CD4-positive, alpha-beta T cell treated with Interleukin-2 at 100 ng/mL for 4 hours (primary cell): ENCODE measurements around the gene OR10H3.
"Not testable (repeated sequence)": the region's sequence is repeated elsewhere in the genome, so short reads cannot be mapped to it uniquely, and the experiment has no call there.

Experiments used
- DNase-seq: peaks from one replicate; pipeline ENCODE4 v3.0.0-alpha.2; 2020; ENCODE audit warnings: low spot score

Gene OR10H3

GRCh38 chr19:15779756-15780476 lies 42.1 kb downstream of the OR10H3 start:
- no peak for DNase-seq

DNA sequence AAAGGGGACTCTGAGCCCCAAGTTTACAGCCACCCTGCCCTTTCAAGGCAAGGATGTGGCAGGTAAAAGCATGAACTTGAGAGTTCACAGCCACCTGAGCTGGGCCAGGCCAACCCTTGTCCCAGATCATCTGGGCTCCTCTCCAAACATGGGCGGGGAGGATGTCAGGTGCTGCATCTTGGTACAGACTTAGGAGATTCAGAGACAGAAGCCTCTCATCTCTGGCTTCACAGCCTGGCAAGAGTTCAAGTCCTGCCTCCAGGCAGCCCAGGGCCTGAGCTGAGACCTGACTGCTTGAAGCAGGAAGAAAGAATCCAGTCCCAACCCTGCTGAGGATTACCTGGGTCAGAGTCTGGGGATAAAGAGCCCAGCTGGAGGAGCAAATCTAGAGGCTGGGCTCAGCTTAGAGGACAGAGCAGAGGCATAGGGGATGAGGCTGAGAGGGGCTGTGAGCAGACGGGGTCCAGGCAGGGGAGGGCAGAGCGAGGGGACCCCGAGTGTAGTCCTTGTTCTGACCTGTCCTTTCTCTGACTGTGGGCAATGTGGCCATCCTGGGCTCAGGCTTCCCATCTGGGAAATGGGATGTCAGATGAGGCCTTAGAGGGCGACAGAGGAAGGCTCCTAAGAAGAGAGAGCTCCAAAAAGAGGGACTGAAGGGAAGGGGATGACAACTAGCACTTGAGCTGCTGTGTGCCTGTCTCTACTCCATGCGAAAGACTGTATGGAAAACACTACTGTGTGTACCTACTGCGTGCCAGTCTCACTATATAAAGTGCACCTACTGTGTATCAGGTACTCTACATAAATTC lies 43.0 kb downstream of the OR10H3 start:
- DNase-seq, result no peak

DNA sequence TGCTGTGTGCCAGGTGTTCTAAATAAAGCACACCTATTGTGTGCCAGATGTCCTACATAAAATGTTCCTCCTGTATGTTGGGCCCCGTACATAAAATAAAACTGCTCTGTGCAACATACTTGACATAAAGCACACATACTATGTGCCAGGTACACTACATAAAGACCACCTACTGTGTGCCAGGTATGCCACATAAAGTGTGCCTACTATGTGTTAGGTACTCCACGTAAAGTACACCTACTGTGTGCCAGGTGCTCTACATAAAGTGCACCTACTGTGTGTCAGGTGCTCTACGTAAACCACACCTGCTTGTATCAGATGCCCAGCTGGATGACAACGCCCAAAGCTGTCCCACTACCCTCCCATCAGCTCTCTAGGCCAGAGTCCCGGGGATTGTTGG lies 43.9 kb downstream of the OR10H3 start:
- DNase-seq, result no peak

GRCh38 chr19:15782211-15782610 lies 44.4 kb downstream of the OR10H3 start:
- DNase-seq, result no peak

DNA sequence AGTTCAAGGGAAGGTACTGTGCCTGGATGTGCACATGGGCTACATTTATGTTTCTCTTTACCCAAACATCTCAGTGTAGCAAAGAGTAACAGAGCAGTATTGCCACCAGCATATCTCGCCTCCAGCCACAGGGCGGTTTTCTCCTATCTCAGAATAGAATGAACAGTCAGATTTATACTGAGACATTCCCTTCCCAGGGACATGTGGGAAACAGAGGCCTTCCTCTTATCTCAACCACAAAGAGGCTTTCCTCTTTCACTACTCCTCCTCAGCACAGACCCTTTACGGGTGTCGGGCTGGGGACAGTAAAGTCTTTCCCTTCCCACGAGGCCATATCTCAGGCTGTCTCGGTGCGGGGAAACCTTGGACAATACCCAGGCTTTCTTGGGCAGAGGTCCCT lies 45.1 kb downstream of the OR10H3 start:
- not testable (repeated sequence) for DNase-seq

DNA sequence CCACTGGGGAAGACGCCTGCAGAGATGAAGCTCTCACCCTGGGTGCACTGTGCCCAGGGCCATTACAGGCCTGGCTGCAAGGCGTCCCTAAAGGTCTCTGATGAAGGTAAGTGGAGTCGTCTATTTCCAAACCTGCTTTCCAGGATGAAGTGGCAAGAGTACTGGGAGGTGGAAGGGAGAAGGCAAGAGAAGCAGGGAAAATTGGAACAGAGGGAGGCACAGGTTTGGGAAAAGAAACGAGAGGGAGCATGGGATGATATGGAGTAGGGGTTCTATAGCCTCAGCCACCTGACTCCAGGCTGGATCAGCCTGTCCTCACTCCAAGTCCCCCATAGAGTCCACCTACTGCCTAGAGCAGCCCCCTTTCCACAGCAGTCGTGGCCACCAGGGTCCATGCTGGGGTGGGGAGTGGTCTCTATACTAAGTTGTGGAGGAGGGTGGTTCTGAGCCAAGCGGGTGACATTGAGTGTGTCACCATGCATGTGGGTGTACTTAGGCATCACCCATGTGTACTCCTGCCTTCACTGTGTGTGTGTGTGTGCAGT lies 49.9 kb downstream of the OR10H3 start, which contains the start of gene OR10H5:
TSS of gene OR10H5 (plus strand) at position 51 of the 545 bp plus-strand sequence. CDS start 6,388 bp downstream, outside the sequence.
- DNase-seq, result no peak

GRCh38 chr19:15788594-15789270 lies 50.9 kb downstream of the OR10H3 start:
- no peak for DNase-seq

- no peak for DNase-seq
Observed at GRCh38 chr19:15790096-15790495, 52.3 kb downstream of the OR10H3 start.
